Activated T-cell treated with anti-CD3 and anti-CD28 coated beads, Interleukin-2, amount 50 U/mL, for 72 hours (primary cell): ENCODE results near the gene TIMD4. TPM values are rescaled to one million over a fixed set of nuclear protein-coding genes. Genes with fewer than 3 reads are reported as not detected.
"Not testable (repeated sequence)": the region's sequence is repeated elsewhere in the genome, so short reads cannot be mapped to it uniquely, and the experiment has no call there.

Source experiments
- ATAC-seq, 2 donors: fragments of 150-1000 bp; cut with Tn5 transposase; replicated peaks in 1 of 2; 2 replicates each; pipeline ENCODE4 v1.10.0; 2021; ENCODE audit warnings: moderate library complexity in 2 of 2, mild to moderate bottlenecking in 1 of 2
- DNase-seq, 2 donors: peaks; one replicate each; pipeline ENCODE4 v3.0.0; 2021 to 2022; ENCODE audit warnings: mixed read lengths in 1 of 2
- H3K27ac Mint-ChIP-seq: one replicate; pipeline ENCODE4 v1.8.0; 2022; ENCODE audit warnings: mild to moderate bottlenecking, moderate library complexity, mixed read lengths
- H3K27me3 Mint-ChIP-seq: one replicate; pipeline ENCODE4 v1.8.0; 2022; ENCODE audit warnings: low read depth, mixed read lengths
- H3K36me3 Mint-ChIP-seq, 2 donors: one replicate each; pipeline ENCODE4 v1.8.0; 2022; ENCODE audit warnings: mixed read lengths in 2 of 2, mild to moderate bottlenecking in 1 of 2; ENCODE audit not compliant: insufficient read depth in 2 of 2
- H3K4me1 Mint-ChIP-seq: one replicate; pipeline ENCODE4 v1.8.0; 2022; ENCODE audit warnings: low read depth, mixed read lengths
- H3K4me3 Mint-ChIP-seq, 2 donors: one replicate each; pipeline ENCODE4 v1.8.0; 2022; ENCODE audit warnings: mild to moderate bottlenecking in 2 of 2, mixed read lengths in 2 of 2, moderate library complexity in 2 of 2
- H3K9me3 Mint-ChIP-seq, 2 donors: one replicate each; pipeline ENCODE4 v1.8.0; 2022; ENCODE audit warnings: mixed read lengths in 2 of 2
- total RNA-seq, 2 donors: library from RNA; stranded (reverse); gene quantifications; one replicate each; pipeline ENCODE4 v1.2.3, GENCODE V29; 2022

TIMD4 gene
- total RNA-seq, 2 donors from 2014 or later: 7.3 to 10.6 TPM

DNA sequence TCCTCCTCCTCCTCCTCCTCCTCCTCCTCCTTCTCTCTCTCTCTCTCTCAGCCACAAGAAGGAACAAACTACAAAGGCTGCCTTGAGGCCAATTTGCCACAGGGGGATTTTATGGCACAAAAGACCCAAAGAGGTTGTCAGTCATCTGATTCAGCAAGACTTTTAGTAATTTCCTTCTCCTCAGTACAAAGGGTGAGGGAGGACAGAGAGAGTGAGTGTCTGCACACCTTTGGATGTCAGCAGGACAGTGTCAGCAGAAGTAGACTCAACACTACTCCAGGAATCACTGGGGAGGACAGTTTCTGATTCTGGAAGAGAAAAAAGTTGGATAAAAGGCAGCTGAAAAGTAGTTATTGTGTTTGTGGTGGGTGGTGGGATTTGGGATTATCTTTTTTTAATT is 13.6 kb downstream of the TIMD4 start:
- no peaks in the 10 kb centered on the region for H3K9me3 Mint-ChIP-seq
- H3K4me1 Mint-ChIP-seq: peaks cover 25% of the 10 kb centered on the region
- peak overlapping the region in 1 of 2 donors; percentile 30 for H3K4me3 Mint-ChIP-seq
- H3K27ac Mint-ChIP-seq: no peak overlapping the region
- no peaks in the 10 kb centered on the region for H3K27me3 Mint-ChIP-seq
- no peaks in the 10 kb centered on the region for H3K36me3 Mint-ChIP-seq
- peak; percentile 49 to 62 for ATAC-seq
- no peak for DNase-seq

- H3K9me3 Mint-ChIP-seq: no peaks in the 10 kb centered on the region
- H3K4me1 Mint-ChIP-seq: peaks cover 28% of the 10 kb centered on the region
- peak; percentile 17 to 26 for DNase-seq
- H3K27ac Mint-ChIP-seq: no peak overlapping the region
- H3K36me3 Mint-ChIP-seq: no peaks in the 10 kb centered on the region
- H3K4me3 Mint-ChIP-seq: no peak overlapping the region
- no peaks in the 10 kb centered on the region for H3K27me3 Mint-ChIP-seq
- ATAC-seq: peak; percentile 48 to 70
These were observed 15.1 kb downstream of the TIMD4 start for GRCh38 chr5:156947925-156948324.

GRCh38 chr5:156942064-156942463 is 21.0 kb downstream of the TIMD4 start:
- Mint-ChIP-seq H3K27ac (peak overlapping the region; percentile 82), H3K27me3 (no peaks in the 10 kb centered on the region)
- DNase-seq: peak in 1 of 2 donors; percentile 25

DNA sequence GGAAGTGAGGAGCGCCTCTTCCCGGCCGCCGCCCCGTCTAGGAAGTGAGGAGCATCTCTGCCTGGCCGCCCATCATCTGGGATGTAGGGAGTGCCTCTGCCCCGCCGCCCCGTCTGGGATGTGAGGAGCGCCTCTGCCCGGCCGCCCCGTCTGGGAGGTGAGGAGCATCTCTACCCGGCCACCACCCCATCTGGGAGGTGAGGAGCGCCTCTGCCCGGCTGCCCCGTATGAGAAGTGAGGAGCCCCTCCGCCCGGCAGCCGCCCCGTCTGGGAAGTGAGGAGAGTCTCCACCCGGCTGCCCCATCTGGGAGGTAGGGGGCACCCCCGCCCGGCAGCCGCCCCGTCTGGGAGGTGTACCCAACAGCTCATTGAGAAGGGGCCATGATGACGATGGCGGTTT is 22.6 kb downstream of the TIMD4 start:
- H3K27ac Mint-ChIP-seq, H3K27me3 Mint-ChIP-seq, H3K4me3 Mint-ChIP-seq, ATAC-seq, DNase-seq: not testable (repeated sequence)
- H3K9me3 Mint-ChIP-seq: peaks cover 7 to 10% of the 10 kb centered on the region in 2 donors
- H3K36me3 Mint-ChIP-seq: peaks cover 6 to 15% of the 10 kb centered on the region in 2 donors
- H3K4me1 Mint-ChIP-seq: peaks cover 41% of the 10 kb centered on the region

More at GRCh38 chr5:156942064-156942463, 21.0 kb downstream of the TIMD4 start:
- Mint-ChIP-seq H3K4me1 (peaks cover 41% of the 10 kb centered on the region), H3K9me3 (peaks cover 7 to 10% of the 10 kb centered on the region in 2 donors), H3K4me3 (peak overlapping the region; percentile 42 to 62), H3K36me3 (peaks cover 6 to 15% of the 10 kb centered on the region in 2 donors)
- peak; percentile 89 to 90 for ATAC-seq

- no peak for ATAC-seq
- Mint-ChIP-seq H3K4me1 (peaks cover 63% of the 10 kb centered on the region), H3K36me3 (peaks cover 6 to 15% of the 10 kb centered on the region in 2 donors), H3K4me3 (no peak overlapping the region), H3K9me3 (peaks cover 7 to 10% of the 10 kb centered on the region in 2 donors), H3K27me3 (no peaks in the 10 kb centered on the region), H3K27ac (no peak overlapping the region)
- DNase-seq: no peak
These were observed 26.1 kb downstream of the TIMD4 start for GRCh38 chr5:156936972-156937371.

DNA sequence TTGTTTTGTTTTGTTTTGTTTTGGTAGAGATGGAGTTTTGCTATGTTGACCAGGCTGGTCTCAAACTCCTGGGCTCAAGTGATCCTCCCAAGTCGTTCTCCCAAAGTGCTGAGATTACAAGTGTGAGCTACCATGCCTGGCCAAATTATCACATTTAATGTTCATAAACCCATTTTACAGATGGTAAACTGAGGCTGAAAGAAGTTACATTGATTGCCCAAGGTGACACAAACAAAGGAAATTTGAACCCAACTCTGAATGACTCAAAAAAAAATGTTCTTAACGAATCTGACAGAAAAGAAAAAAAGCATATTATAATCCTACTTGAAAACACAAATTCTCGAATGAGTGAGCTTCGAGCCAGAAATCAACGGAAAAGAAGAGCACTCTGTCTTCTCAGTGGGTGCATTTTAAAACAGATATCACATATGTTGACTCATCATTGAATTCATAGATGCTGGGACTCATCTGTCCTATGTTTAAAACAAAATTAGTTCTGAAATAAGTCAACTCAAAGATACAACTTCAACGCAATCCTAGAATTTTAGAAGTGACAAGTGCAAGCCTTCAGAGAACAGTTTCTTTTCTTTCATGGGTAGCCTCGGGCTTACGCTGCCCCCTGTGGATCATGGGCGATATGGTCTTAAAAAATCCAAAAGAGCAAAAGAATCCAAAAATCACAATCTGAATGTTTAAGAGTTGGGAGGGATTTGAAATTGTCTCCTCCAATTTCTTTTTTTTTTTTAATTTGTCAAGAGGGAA is 28.4 kb downstream of the TIMD4 start:
- H3K9me3 Mint-ChIP-seq: peaks cover 8 to 9% of the 10 kb centered on the region in 2 donors
- peaks cover 5 to 15% of the 10 kb centered on the region in 2 donors for H3K36me3 Mint-ChIP-seq
- DNase-seq (peak; percentile 68 to 70), ATAC-seq (peak; percentile 88 to 90)
- peak overlapping the region; percentile 18 to 46 for H3K4me3 Mint-ChIP-seq
- no peaks in the 10 kb centered on the region for H3K27me3 Mint-ChIP-seq
- H3K27ac Mint-ChIP-seq: peak overlapping the region; percentile 75
- peaks cover 74% of the 10 kb centered on the region for H3K4me1 Mint-ChIP-seq

DNA sequence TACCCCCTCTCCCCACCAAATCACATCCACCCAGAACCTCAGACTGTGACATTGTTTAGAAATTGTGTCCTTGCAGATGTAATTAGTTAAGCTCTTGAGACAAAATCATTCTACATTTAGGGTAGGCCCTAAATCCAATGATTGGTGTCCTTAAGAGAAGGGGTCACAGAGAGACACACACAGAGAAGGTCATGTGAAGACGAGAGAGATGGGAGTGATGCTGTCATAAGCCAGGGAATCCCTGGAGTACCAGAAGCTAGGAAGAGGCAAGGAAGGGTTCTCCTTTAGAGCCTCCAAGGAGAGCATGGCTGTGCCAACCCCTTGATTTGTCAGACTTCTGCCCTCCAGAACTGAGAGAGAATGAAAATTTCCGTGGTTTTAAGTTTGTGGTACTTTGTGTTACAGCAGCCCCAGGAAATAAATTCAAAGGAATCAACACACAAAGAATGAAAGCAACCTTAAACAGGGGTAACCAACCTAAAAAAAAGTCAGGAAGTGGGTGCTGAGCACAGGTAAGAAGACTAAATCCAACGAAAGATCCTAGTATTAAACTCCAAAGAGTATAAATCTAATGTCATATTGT is 33.6 kb downstream of the TIMD4 start:
- H3K4me3 Mint-ChIP-seq: peak overlapping the region; percentile 37 to 49
- H3K4me1 Mint-ChIP-seq: peaks cover 100% of the 10 kb centered on the region
- DNase-seq: peak in 1 of 2 donors; percentile 46
- no peaks in the 10 kb centered on the region for H3K27me3 Mint-ChIP-seq
- peaks cover 4 to 6% of the 10 kb centered on the region in 2 donors for H3K9me3 Mint-ChIP-seq
- peak overlapping the region; percentile 93 for H3K27ac Mint-ChIP-seq
- H3K36me3 Mint-ChIP-seq: peaks cover 6 to 12% of the 10 kb centered on the region in 2 donors
- peak; percentile 76 to 82 for ATAC-seq

- Mint-ChIP-seq H3K27ac (peak overlapping the region; percentile 93), H3K36me3 (peaks cover 6 to 12% of the 10 kb centered on the region in 2 donors), H3K4me1 (peaks cover 90% of the 10 kb centered on the region), H3K27me3 (no peaks in the 10 kb centered on the region), H3K4me3 (peak overlapping the region; percentile 37 to 49), H3K9me3 (peaks cover 4 to 6% of the 10 kb centered on the region in 2 donors)
- peak in 1 of 2 donors; percentile 37 for ATAC-seq
- no peak for DNase-seq
These were observed 35.5 kb downstream of the TIMD4 start for GRCh38 chr5:156927545-156927944.

GRCh38 chr5:156925767-156926166 is 37.3 kb downstream of the TIMD4 start:
- not testable (repeated sequence) for DNase-seq, H3K4me3 Mint-ChIP-seq, H3K27ac Mint-ChIP-seq, H3K36me3 Mint-ChIP-seq, H3K9me3 Mint-ChIP-seq, ATAC-seq, H3K27me3 Mint-ChIP-seq
- H3K4me1 Mint-ChIP-seq: peaks cover 86% of the 10 kb centered on the region

DNA sequence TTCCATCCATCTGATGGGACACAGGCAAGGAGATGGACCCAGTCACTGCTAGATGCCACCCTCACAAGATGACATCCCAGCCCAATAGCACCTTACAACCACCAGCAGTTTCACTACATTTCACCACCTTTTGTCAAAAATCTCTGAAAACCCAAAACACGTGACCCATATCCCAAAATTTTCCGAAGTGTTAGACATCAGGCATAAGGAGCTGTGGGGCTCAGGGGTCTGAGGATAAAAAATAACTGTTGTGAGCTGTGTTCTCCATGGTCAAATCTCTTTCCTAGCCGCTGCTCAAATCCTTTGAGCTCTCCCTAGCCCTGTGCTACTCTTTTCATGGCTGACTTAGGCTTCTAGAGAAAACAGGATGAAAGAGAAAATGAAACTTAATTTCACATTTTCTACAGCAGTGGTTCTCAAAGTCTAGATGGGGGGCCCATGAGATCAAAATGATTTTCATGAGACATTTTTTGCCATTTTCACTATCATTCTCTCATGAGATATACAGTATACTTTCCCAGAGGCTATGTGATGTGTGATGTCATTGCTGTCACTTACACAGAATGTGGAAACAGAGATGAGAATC is 40.7 kb downstream of the TIMD4 start:
- peaks cover 8 to 19% of the 10 kb centered on the region in 2 donors for H3K36me3 Mint-ChIP-seq
- DNase-seq (no peak), ATAC-seq (peak; percentile 61 to 62)
- no peaks in the 10 kb centered on the region for H3K27me3 Mint-ChIP-seq
- H3K27ac Mint-ChIP-seq: peak overlapping the region; percentile 97
- H3K4me3 Mint-ChIP-seq: peak overlapping the region; percentile 75 to 90
- H3K4me1 Mint-ChIP-seq: peaks cover 80% of the 10 kb centered on the region
- H3K9me3 Mint-ChIP-seq: no peaks in the 10 kb centered on the region

DNA sequence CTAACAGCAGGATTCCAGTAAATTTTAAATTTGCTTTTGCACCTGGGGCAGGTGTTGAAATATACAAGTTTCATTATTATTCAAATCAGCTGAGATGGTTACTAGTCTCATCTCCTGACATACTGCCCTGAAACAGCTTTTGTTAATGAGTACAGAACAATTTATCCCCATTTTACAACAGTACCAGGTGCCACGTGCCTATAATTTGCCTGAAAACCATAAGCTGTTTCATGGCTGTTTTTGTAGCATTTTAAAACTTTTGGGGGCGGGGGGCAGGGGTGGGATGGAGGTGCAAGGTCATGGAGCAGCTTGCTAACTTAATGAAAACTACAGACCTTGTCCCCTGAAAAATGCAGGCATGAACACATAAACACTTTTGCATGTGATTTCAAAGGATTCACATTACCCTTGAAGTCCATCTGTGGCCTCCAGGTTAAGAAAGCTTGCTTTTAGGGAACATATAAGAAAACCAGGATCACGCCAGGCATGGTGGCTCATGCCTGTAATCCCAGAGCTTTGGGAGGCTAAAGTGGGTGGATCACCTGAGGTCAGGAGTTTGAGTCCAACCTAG is 42.1 kb downstream of the TIMD4 start:
- peaks cover 76% of the 10 kb centered on the region for H3K4me1 Mint-ChIP-seq
- no peaks in the 10 kb centered on the region for H3K9me3 Mint-ChIP-seq
- peaks cover 8 to 26% of the 10 kb centered on the region in 2 donors for H3K36me3 Mint-ChIP-seq
- H3K4me3 Mint-ChIP-seq: peak overlapping the region; percentile 75 to 90
- H3K27ac Mint-ChIP-seq: peak overlapping the region; percentile 97
- H3K27me3 Mint-ChIP-seq: no peaks in the 10 kb centered on the region
- ATAC-seq: peak; percentile 39 to 44
- DNase-seq: no peak

- H3K4me3 Mint-ChIP-seq: peak overlapping the region; percentile 75 to 90
- peak; percentile 83 to 84 for ATAC-seq
- peak overlapping the region; percentile 97 for H3K27ac Mint-ChIP-seq
- peak; percentile 72 to 84 for DNase-seq
- H3K9me3 Mint-ChIP-seq: no peaks in the 10 kb centered on the region
- peaks cover 8 to 26% of the 10 kb centered on the region in 2 donors for H3K36me3 Mint-ChIP-seq
- no peaks in the 10 kb centered on the region for H3K27me3 Mint-ChIP-seq
- H3K4me1 Mint-ChIP-seq: peaks cover 76% of the 10 kb centered on the region
These were observed 42.8 kb downstream of the TIMD4 start for GRCh38 chr5:156920042-156920860.
